Glutamatergic neuron (in vitro differentiated cells): ENCODE measurements around the gene MINDY3. TPM values are rescaled to one million over a fixed set of nuclear protein-coding genes. Genes with fewer than 3 reads are reported as not detected.

ENCODE experiments used
- DNase-seq: peaks from one replicate; pipeline ENCODE4 v3.0.0; 2022
- H3K27ac Mint-ChIP-seq: one replicate; pipeline ENCODE4 v1.8.0; 2020; ENCODE audit warnings: mild to moderate bottlenecking, mixed read lengths, inconsistent platforms; ENCODE audit not compliant: unreplicated experiment
- H3K27me3 Mint-ChIP-seq: one replicate; pipeline ENCODE4 v1.8.0; 2020; ENCODE audit warnings: mild to moderate bottlenecking, moderate library complexity, mixed read lengths, inconsistent platforms; ENCODE audit not compliant: unreplicated experiment
- H3K36me3 Mint-ChIP-seq: one replicate; pipeline ENCODE4 v1.8.0; 2020; ENCODE audit warnings: mild to moderate bottlenecking, mixed read lengths, inconsistent platforms; ENCODE audit not compliant: unreplicated experiment
- H3K4me1 Mint-ChIP-seq: one replicate; pipeline ENCODE4 v1.8.0; 2020; ENCODE audit warnings: mild to moderate bottlenecking, low read depth, mixed read lengths, inconsistent platforms; ENCODE audit not compliant: unreplicated experiment
- H3K4me3 Mint-ChIP-seq: one replicate; pipeline ENCODE4 v1.8.0; 2020; ENCODE audit warnings: mild to moderate bottlenecking, mixed read lengths, inconsistent platforms; ENCODE audit not compliant: unreplicated experiment
- H3K9me3 Mint-ChIP-seq: one replicate; pipeline ENCODE4 v1.8.0; 2020; ENCODE audit warnings: mild to moderate bottlenecking, moderate library complexity, mixed read lengths, inconsistent platforms; ENCODE audit not compliant: unreplicated experiment
- total RNA-seq: library from RNA; stranded (reverse); fragmentation: NEBNext Ultra II Directional; extraction: Animal tissue kit (Norgen Biotek cat#: 25700); gene quantifications from one replicate; pipeline ENCODE4 v1.2.1, GENCODE V29; 2021; ENCODE audit not compliant: unreplicated experiment
- TF ChIP-seq, protein P1 (sequence below): fragments of 200-600 bp; sonication (generic); IDR thresholded peaks from one replicate; pipeline ENCODE4 v1.5.0; 2021; ENCODE audit not compliant: partially characterized antibody, unreplicated experiment

The MINDY3 gene
- total RNA-seq, 1 donor from 2014 or later = 45.6 TPM

DNA sequence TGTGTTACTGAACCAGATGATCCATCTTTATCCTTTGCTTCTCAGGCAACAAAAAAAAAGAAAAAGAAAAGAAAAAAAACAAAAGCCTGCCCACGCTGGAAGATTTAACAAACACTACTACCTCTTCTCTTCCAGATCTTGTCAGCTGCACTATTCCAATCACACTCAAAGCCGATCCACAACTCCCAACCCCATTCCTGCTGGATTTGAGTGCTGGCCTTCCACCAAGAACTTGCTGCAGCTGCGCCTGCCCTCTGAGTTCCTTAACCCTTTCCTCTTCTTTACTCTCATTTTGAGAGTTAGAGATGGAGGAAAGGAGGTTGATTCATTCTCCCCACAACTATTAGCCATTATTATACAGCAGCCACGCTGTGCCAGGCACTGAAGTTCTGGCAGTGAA, 124.5 kb downstream of the MINDY3 start:
- TF ChIP-seq, protein P1, sequence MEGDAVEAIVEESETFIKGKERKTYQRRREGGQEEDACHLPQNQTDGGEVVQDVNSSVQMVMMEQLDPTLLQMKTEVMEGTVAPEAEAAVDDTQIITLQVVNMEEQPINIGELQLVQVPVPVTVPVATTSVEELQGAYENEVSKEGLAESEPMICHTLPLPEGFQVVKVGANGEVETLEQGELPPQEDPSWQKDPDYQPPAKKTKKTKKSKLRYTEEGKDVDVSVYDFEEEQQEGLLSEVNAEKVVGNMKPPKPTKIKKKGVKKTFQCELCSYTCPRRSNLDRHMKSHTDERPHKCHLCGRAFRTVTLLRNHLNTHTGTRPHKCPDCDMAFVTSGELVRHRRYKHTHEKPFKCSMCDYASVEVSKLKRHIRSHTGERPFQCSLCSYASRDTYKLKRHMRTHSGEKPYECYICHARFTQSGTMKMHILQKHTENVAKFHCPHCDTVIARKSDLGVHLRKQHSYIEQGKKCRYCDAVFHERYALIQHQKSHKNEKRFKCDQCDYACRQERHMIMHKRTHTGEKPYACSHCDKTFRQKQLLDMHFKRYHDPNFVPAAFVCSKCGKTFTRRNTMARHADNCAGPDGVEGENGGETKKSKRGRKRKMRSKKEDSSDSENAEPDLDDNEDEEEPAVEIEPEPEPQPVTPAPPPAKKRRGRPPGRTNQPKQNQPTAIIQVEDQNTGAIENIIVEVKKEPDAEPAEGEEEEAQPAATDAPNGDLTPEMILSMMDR = no peak
- no peak for DNase-seq
- Mint-ChIP-seq H3K27ac (no peak overlapping the region), H3K4me1 (no peaks in the 10 kb centered on the region), H3K27me3 (no peaks in the 10 kb centered on the region), H3K36me3 (no peaks in the 10 kb centered on the region), H3K9me3 (no peaks in the 10 kb centered on the region), H3K4me3 (no peak overlapping the region)

DNA sequence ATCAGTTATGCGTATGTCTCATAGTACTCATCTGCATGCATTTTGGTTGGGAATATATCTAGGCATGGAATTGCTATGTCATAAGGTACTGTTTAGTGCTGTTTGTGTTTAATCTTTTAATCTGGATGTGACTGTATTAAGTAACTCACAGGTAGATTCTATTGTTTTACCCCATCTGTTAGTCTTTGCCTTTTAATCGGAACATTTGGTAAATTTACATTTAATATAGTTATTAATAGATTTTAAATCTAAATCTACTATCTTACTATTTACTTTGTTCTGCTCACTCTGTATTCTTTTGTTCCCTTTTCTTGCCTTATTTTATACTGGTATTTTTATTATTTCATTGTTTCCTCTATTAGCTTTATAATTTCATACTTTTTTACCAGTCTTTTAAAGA, 130.0 kb downstream of the MINDY3 start:
- H3K4me3 Mint-ChIP-seq = no peak overlapping the region
- TF ChIP-seq, protein P1 = no peak

DNA sequence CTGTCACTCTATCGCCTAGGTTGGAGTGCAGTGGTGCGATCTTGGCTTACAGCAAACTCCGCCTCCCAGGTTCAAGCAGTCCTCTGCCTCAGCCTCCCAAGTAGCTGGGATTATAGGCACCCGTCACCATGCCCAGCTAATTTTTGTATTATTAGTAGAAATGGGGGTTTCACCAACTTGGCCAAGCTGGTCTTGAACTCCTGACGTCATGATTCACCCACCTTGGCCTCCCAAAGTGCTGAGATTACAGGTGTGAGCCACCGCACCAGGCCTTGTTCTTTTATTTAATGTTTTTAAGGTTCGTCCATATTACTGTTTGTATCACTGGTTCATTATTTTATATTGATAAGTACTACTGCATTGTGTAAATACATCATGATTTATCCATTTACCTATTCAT, 130.4 kb downstream of the MINDY3 start:
- Mint-ChIP-seq H3K36me3 (no peaks in the 10 kb centered on the region), H3K4me3 (no peak overlapping the region), H3K27me3 (no peaks in the 10 kb centered on the region), H3K9me3 (no peaks in the 10 kb centered on the region), H3K27ac (no peak overlapping the region), H3K4me1 (no peaks in the 10 kb centered on the region)
- TF ChIP-seq, protein P1 = no peak
- no peak for DNase-seq

More for the DNA sequence above, 130.0 kb downstream of the MINDY3 start:
- H3K4me1 Mint-ChIP-seq = no peaks in the 10 kb centered on the region
- DNase-seq = no peak
- no peak overlapping the region for H3K27ac Mint-ChIP-seq
- H3K27me3 Mint-ChIP-seq = no peaks in the 10 kb centered on the region
- H3K9me3 Mint-ChIP-seq = no peaks in the 10 kb centered on the region
- H3K36me3 Mint-ChIP-seq = no peaks in the 10 kb centered on the region

Other genes starting within 250 kb of the MINDY3 start
- gene ITGA8, start 140.6 kb downstream of the MINDY3 start, total RNA-seq = 0.93 TPM